H1 (cell line): Measurements from ENCODE around the gene PLPPR3.

Experiments used
- CHD1 ChIP-seq: IDR thresholded peaks from 2 replicates; pipeline ENCODE4 v1.6.1; 2012; ENCODE audit warnings: low read depth, low read length, improper control_type of control experiment
- EP300 ChIP-seq, 2 experiments: IDR thresholded peaks; 1 replicate in 1 of 2; 2 replicates in 1 of 2; pipeline ENCODE4 v1.6.1; 2011 to 2012; ENCODE audit warnings: low read depth in 2 of 2, low read length in 2 of 2, mild to moderate bottlenecking in 2 of 2, borderline replicate concordance in 1 of 2, inconsistent platforms in 1 of 2, moderate library complexity in 1 of 2
- EZH2 ChIP-seq: fragments of 200-600 bp; sonication (generic); IDR thresholded peaks from 2 replicates; pipeline ENCODE4 v1.7.1; 2012; ENCODE audit warnings: low read depth, mild to moderate bottlenecking, moderate library complexity, low read length, inconsistent platforms; ENCODE audit not compliant: severe bottlenecking
- FOSL1 ChIP-seq: IDR thresholded peaks from 2 replicates; pipeline ENCODE4 v1.6.1; 2011; ENCODE audit warnings: mild to moderate bottlenecking, low read depth, low read length, moderate library complexity; ENCODE audit not compliant: insufficient read depth
- POLR2A ChIP-seq, 2 experiments: IDR thresholded peaks; 1 replicate in 1 of 2; 2 replicates in 1 of 2; pipeline ENCODE4 v1.6.1; 2011; ENCODE audit warnings: low read depth in 2 of 2, low read length in 2 of 2, mild to moderate bottlenecking in 2 of 2; ENCODE audit errors: control extremely low read depth in 1 of 2
- POLR2AphosphoS5 ChIP-seq: IDR thresholded peaks from 2 replicates; pipeline ENCODE4 v1.6.1; 2011; ENCODE audit warnings: low read depth, low read length
- RAD21 ChIP-seq, 2 experiments: IDR thresholded peaks in 1 of 2; conservative IDR thresholded peaks in 1 of 2; 2 replicates each; pipeline ENCODE4 v1.6.1; 2011; ENCODE audit warnings: low read depth in 2 of 2, low read length in 2 of 2, improper control_type of control experiment in 1 of 2, inconsistent platforms in 1 of 2, mild to moderate bottlenecking in 1 of 2, moderate library complexity in 1 of 2
- RNF2 ChIP-seq: fragments of 200-900, 300-1000 bp; sonication (generic); IDR thresholded peaks from 2 replicates; pipeline ENCODE4 v1.7.1; 2016; ENCODE audit warnings: borderline replicate concordance, low read depth, mild to moderate bottlenecking, antibody characterized with exemption, low read length; ENCODE audit not compliant: poor library complexity, severe bottlenecking; ENCODE audit errors: missing control alignments
- TBP ChIP-seq: IDR thresholded peaks from 2 replicates; pipeline ENCODE4 v1.6.1; 2011; ENCODE audit warnings: low read depth, low read length, improper control_type of control experiment
- TF ChIP-seq, protein P1 (sequence below), 3 experiments: IDR thresholded peaks; 1 replicate in 2 of 3; 2 replicates in 1 of 3; pipeline versions ENCODE4 v1.5.1 to v1.6.1; 2011; ENCODE audit warnings: low read length in 3 of 3, mild to moderate bottlenecking in 3 of 3, inconsistent platforms in 2 of 3, low read depth in 1 of 3, moderate library complexity in 1 of 3; ENCODE audit not compliant: insufficient read depth in 1 of 3; ENCODE audit errors: control extremely low read depth in 1 of 3

DNA sequence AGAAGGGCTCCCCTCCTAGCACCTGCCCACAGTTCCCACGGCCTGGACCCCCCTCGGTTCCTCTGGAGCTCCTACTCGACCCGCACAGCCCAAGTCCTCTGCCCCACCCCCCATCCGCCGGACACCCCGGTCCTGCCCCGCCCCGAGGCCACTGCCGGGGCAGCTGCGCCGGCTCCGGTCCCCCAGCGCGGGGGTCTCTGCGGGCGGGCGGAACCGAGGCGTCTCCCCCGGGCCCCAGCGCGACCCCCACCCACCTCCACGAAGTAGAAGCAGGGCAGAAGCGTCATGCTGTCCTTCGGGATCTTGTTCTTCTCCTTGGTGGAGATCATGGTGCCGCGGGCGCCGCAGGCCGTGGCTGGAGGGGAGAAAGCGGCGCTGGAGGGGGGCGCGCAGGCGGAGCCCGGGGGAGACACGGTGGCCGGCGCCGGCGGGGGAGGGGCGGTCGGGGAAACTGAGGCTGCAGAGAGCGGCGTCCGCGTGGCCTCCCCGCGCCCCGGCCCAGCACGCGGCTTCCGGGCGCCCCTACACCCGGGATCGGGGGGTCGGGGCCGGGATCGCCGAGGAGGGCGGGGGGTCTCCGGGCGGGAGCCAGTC, 427 bp downstream of the PLPPR3 start:
- TF ChIP-seq EZH2, result no peak
- TF ChIP-seq, protein P1, sequence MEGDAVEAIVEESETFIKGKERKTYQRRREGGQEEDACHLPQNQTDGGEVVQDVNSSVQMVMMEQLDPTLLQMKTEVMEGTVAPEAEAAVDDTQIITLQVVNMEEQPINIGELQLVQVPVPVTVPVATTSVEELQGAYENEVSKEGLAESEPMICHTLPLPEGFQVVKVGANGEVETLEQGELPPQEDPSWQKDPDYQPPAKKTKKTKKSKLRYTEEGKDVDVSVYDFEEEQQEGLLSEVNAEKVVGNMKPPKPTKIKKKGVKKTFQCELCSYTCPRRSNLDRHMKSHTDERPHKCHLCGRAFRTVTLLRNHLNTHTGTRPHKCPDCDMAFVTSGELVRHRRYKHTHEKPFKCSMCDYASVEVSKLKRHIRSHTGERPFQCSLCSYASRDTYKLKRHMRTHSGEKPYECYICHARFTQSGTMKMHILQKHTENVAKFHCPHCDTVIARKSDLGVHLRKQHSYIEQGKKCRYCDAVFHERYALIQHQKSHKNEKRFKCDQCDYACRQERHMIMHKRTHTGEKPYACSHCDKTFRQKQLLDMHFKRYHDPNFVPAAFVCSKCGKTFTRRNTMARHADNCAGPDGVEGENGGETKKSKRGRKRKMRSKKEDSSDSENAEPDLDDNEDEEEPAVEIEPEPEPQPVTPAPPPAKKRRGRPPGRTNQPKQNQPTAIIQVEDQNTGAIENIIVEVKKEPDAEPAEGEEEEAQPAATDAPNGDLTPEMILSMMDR (IDR thresholded peaks at IDR 0.05; ENCODE audit: control extremely low read depth in 1 of 3, insufficient read depth in 1 of 3, low read depth in 1 of 3, low read length in 3 of 3), result peak in 1 of 3 experiments; percentile 1; a peak in 1 of 4 replicates
- TF ChIP-seq EP300 (IDR thresholded peaks at IDR 0.05; ENCODE audit: borderline replicate concordance in 1 of 2, low read depth in 2 of 2, low read length in 2 of 2), result no peak
- TF ChIP-seq TBP, result no peak
- no peak for TF ChIP-seq RAD21 (IDR thresholded peaks at IDR 0.05 in 1 of 2, conservative IDR thresholded peaks at IDR 0.05 in 1 of 2; ENCODE audit: low read depth in 2 of 2, low read length in 2 of 2)
- no peak for TF ChIP-seq POLR2AphosphoS5
- no peak for TF ChIP-seq RNF2
- no peak for TF ChIP-seq POLR2A (IDR thresholded peaks at IDR 0.05; ENCODE audit: control extremely low read depth in 1 of 2, low read depth in 2 of 2, low read length in 2 of 2)
- TF ChIP-seq FOSL1, result no peak
- TF ChIP-seq CHD1, result no peak
